HEK293 (cell line): ENCODE results near the gene TEF.

ENCODE experiments used
- ATF2 ChIP-seq: fragments of 450-650 bp; formaldehyde crosslinking; IDR thresholded peaks from 2 replicates; pipeline ENCODE4 v1.5.1; 2016; ENCODE audit warnings: missing biosample characterization, missing genetic modification characterization, low read depth
- FEZF1 ChIP-seq: fragments of 450-650 bp; formaldehyde crosslinking; IDR thresholded peaks from 2 replicates; pipeline ENCODE4 v1.5.1; 2016; ENCODE audit warnings: missing biosample characterization, missing genetic modification characterization
- KLF1 ChIP-seq: fragments of 450-650 bp; formaldehyde crosslinking; IDR thresholded peaks from 2 replicates; pipeline ENCODE4 v1.5.1; 2016; ENCODE audit warnings: missing biosample characterization, missing genetic modification characterization
- KLF17 ChIP-seq: fragments of 450-650 bp; formaldehyde crosslinking; IDR thresholded peaks from 2 replicates; pipeline ENCODE4 v1.5.1; 2016; ENCODE audit warnings: missing biosample characterization, missing genetic modification characterization
- MEIS1 ChIP-seq: sonication (generic); formaldehyde crosslinking; IDR thresholded peaks from 2 replicates; pipeline ENCODE4 v1.8.1; 2022; ENCODE audit warnings: missing genetic modification reagents, mild to moderate bottlenecking, borderline replicate concordance
- MZF1 ChIP-seq: fragments of 450-650 bp; formaldehyde crosslinking; IDR thresholded peaks from 2 replicates; pipeline ENCODE4 v1.5.1; 2017; ENCODE audit warnings: missing biosample characterization, missing genetic modification characterization, borderline replicate concordance
- SP2 ChIP-seq: fragments of 450-650 bp; formaldehyde crosslinking; IDR thresholded peaks from 2 replicates; pipeline ENCODE4 v1.5.1; 2016; ENCODE audit warnings: missing biosample characterization, missing genetic modification characterization
- ZBTB6 ChIP-seq: fragments of 450-650 bp; formaldehyde crosslinking; IDR thresholded peaks from 2 replicates; pipeline ENCODE4 v1.5.1; 2017; ENCODE audit warnings: missing biosample characterization, missing genetic modification characterization
- ZFP69B ChIP-seq: fragments of 450-650 bp; formaldehyde crosslinking; IDR thresholded peaks from 2 replicates; pipeline ENCODE4 v1.5.1; 2016; ENCODE audit warnings: missing biosample characterization, missing genetic modification characterization
- ZNF132 ChIP-seq: fragments of 450-650 bp; formaldehyde crosslinking; IDR thresholded peaks from 2 replicates; pipeline ENCODE4 v1.5.1; 2017; ENCODE audit warnings: missing biosample characterization, missing genetic modification characterization, borderline replicate concordance
- ZNF146 ChIP-seq: fragments of 450-650 bp; formaldehyde crosslinking; IDR thresholded peaks from 2 replicates; pipeline ENCODE4 v1.5.1; 2016; ENCODE audit warnings: missing biosample characterization, missing genetic modification characterization
- ZNF148 ChIP-seq: fragments of 450-650 bp; formaldehyde crosslinking; IDR thresholded peaks from 2 replicates; pipeline ENCODE4 v1.5.0; 2017; ENCODE audit warnings: missing biosample characterization, missing genetic modification characterization, borderline replicate concordance
- ZNF2 ChIP-seq: fragments of 450-650 bp; formaldehyde crosslinking; IDR thresholded peaks from 2 replicates; pipeline ENCODE4 v1.5.1; 2016; ENCODE audit warnings: missing biosample characterization, missing genetic modification characterization
- ZNF202 ChIP-seq: fragments of 450-650 bp; formaldehyde crosslinking; IDR thresholded peaks from 2 replicates; pipeline ENCODE4 v1.5.1; 2016; ENCODE audit warnings: missing biosample characterization, missing genetic modification characterization, borderline replicate concordance
- ZNF214 ChIP-seq: fragments of 450-650 bp; formaldehyde crosslinking; IDR thresholded peaks from 2 replicates; pipeline ENCODE4 v1.5.1; 2017; ENCODE audit warnings: missing biosample characterization, mild to moderate bottlenecking, missing genetic modification characterization, borderline replicate concordance
- ZNF335 ChIP-seq: fragments of 450-650 bp; formaldehyde crosslinking; conservative IDR thresholded peaks from 2 replicates; pipeline ENCODE4 v1.5.1; 2016; ENCODE audit warnings: missing biosample characterization, missing genetic modification characterization
- ZNF391 ChIP-seq: fragments of 450-650 bp; formaldehyde crosslinking; IDR thresholded peaks from 2 replicates; pipeline ENCODE4 v1.5.1; 2016; ENCODE audit warnings: low read depth, missing biosample characterization, missing genetic modification characterization, borderline replicate concordance
- ZNF473 ChIP-seq: fragments of 450-650 bp; formaldehyde crosslinking; IDR thresholded peaks from 2 replicates; pipeline ENCODE4 v1.5.1; 2017; ENCODE audit warnings: missing biosample characterization, missing genetic modification characterization
- ZNF585B ChIP-seq: fragments of 450-650 bp; formaldehyde crosslinking; IDR thresholded peaks from 2 replicates; pipeline ENCODE4 v1.5.1; 2016; ENCODE audit warnings: missing biosample characterization, missing genetic modification characterization
- ZNF600 ChIP-seq: fragments of 450-650 bp; formaldehyde crosslinking; IDR thresholded peaks from 2 replicates; pipeline ENCODE4 v1.5.1; 2016; ENCODE audit warnings: missing biosample characterization, missing genetic modification characterization
- ZNF624 ChIP-seq: fragments of 450-650 bp; formaldehyde crosslinking; IDR thresholded peaks from 2 replicates; pipeline ENCODE4 v1.5.1; 2017; ENCODE audit warnings: missing biosample characterization, missing genetic modification characterization
- ZNF639 ChIP-seq: fragments of 450-650 bp; formaldehyde crosslinking; IDR thresholded peaks from 2 replicates; pipeline ENCODE4 v1.5.1; 2016; ENCODE audit warnings: missing biosample characterization, missing genetic modification characterization
- ZNF645 ChIP-seq: fragments of 450-650 bp; formaldehyde crosslinking; IDR thresholded peaks from 2 replicates; pipeline ENCODE4; 2016; ENCODE audit warnings: missing biosample characterization, missing genetic modification characterization
- ZNF701 ChIP-seq: fragments of 450-650 bp; formaldehyde crosslinking; IDR thresholded peaks from 2 replicates; pipeline ENCODE4 v1.5.1; 2016; ENCODE audit warnings: missing biosample characterization, missing genetic modification characterization
- ZNF704 ChIP-seq: fragments of 450-650 bp; formaldehyde crosslinking; IDR thresholded peaks from 2 replicates; pipeline ENCODE4 v1.5.1; 2016; ENCODE audit warnings: missing biosample characterization, missing genetic modification characterization
- ZNF747 ChIP-seq: fragments of 450-650 bp; formaldehyde crosslinking; IDR thresholded peaks from 2 replicates; pipeline ENCODE4 v1.5.1; 2016; ENCODE audit warnings: missing biosample characterization, missing genetic modification characterization
- ZSCAN5A ChIP-seq: fragments of 450-650 bp; formaldehyde crosslinking; IDR thresholded peaks from 2 replicates; pipeline ENCODE4 v1.5.1; 2016; ENCODE audit warnings: missing biosample characterization, missing genetic modification characterization

TEF gene

GRCh38 chr22:41367039-41367679, 14.6 kb upstream of the TEF start (continued):
- TF ChIP-seq KLF17 (tag by site-specific recombination) (peak; percentile 89), MZF1 (tag by site-specific recombination) (no peak), ZNF148 (tag by site-specific recombination) (no peak), ZNF132 (no peak), ZNF701 (tag by site-specific recombination) (no peak), ZNF391 (no peak), ZBTB6 (tag by site-specific recombination) (no peak), ZNF214 (tag by site-specific recombination) (no peak; the same call in 1 of the 2 replicates), ZNF202 (tag by site-specific recombination) (no peak), ZNF704 (tag by site-specific recombination) (no peak), ATF2 (tag by site-specific recombination) (no peak), FEZF1 (peak; percentile 37; the same call in 1 of the 2 replicates), ZNF146 (no peak), ZSCAN5A (tag by site-specific recombination) (no peak), MEIS1 (CRISPR knock-in tag) (no peak), ZNF600 (peak; percentile 82), SP2 (tag by site-specific recombination) (peak; percentile 86), ZNF624 (tag by site-specific recombination) (no peak), KLF1 (tag by site-specific recombination) (peak; percentile 94), ZNF335 (tag by site-specific recombination) (peak; percentile 84), ZNF585B (tag by site-specific recombination) (no peak), ZNF2 (tag by site-specific recombination) (no peak), ZNF747 (tag by site-specific recombination) (no peak), ZNF639 (tag by site-specific recombination) (no peak), ZNF645 (tag by site-specific recombination) (no peak), ZNF473 (no peak), ZFP69B (no peak)
